GM12864 (cell line): Measurements from ENCODE around the gene SLC13A2.

Experiments used
- DNase-seq: peaks from one replicate; pipeline ENCODE4 v3.0.0-alpha.2; 2011; ENCODE audit warnings: low read depth
- H3K4me3 ChIP-seq: 2 replicates; pipeline ENCODE4 v1.5.1; 2011; ENCODE audit warnings: mild to moderate bottlenecking, low read depth, low read length, control low read depth
- TF ChIP-seq, protein P1 (sequence below): IDR thresholded peaks from 2 replicates; pipeline ENCODE4 v1.5.1; 2011; ENCODE audit warnings: low read depth, mild to moderate bottlenecking, moderate library complexity, low read length, control low read depth, inconsistent platforms; ENCODE audit errors: missing control alignments

SLC13A2 gene

DNA sequence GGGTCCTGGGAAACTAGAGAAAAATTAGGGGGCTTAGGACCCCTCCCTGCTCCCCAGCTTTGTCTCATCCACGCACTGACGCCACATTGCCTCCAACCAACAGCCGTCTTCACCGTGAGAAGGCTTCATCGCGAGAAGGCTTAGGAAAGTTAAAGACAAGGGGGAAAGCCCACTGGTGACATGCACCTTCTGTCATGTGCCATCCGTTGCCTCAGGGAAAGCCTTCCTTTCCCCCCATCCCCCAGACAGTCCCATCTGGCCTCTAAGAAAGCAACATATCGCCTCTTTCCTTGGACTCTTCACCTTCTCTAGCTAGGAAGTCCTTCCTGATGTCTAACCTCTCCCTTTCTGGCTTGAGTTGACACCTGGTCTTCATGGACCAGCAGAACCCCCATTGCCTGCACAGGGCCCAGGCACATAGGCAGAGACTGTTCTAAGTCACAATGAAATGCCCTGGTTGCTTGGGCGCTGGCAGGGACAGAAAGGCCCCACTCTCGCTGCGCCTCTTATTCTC lies 34.8 kb downstream of the SLC13A2 start:
- TF ChIP-seq, protein P1, sequence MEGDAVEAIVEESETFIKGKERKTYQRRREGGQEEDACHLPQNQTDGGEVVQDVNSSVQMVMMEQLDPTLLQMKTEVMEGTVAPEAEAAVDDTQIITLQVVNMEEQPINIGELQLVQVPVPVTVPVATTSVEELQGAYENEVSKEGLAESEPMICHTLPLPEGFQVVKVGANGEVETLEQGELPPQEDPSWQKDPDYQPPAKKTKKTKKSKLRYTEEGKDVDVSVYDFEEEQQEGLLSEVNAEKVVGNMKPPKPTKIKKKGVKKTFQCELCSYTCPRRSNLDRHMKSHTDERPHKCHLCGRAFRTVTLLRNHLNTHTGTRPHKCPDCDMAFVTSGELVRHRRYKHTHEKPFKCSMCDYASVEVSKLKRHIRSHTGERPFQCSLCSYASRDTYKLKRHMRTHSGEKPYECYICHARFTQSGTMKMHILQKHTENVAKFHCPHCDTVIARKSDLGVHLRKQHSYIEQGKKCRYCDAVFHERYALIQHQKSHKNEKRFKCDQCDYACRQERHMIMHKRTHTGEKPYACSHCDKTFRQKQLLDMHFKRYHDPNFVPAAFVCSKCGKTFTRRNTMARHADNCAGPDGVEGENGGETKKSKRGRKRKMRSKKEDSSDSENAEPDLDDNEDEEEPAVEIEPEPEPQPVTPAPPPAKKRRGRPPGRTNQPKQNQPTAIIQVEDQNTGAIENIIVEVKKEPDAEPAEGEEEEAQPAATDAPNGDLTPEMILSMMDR, result no peak
- H3K4me3 ChIP-seq, result no peak overlapping the region
- no peak for DNase-seq

DNA sequence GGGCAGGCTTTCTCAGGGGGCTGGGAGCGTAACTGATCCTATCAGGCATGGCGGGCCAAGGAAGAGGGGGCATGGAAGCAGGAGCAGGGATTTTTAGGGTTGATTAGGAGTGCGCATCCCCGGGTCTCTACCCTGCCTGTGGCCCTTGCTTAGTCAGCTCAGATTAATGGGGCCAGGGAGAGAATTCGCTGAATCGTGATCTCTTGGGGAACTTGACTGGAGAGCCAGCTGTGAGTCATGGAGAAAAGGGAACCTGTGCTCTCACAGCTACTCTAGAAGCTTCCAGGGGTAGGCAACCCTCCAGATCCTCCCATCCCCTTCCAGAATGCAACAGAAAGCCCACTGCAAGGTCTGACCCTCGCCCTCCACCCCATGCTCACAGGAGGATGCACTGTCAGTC lies 36.3 kb downstream of the SLC13A2 start:
- TF ChIP-seq, protein P1, result no peak
- no peak for DNase-seq
- no peak overlapping the region for H3K4me3 ChIP-seq

DNA sequence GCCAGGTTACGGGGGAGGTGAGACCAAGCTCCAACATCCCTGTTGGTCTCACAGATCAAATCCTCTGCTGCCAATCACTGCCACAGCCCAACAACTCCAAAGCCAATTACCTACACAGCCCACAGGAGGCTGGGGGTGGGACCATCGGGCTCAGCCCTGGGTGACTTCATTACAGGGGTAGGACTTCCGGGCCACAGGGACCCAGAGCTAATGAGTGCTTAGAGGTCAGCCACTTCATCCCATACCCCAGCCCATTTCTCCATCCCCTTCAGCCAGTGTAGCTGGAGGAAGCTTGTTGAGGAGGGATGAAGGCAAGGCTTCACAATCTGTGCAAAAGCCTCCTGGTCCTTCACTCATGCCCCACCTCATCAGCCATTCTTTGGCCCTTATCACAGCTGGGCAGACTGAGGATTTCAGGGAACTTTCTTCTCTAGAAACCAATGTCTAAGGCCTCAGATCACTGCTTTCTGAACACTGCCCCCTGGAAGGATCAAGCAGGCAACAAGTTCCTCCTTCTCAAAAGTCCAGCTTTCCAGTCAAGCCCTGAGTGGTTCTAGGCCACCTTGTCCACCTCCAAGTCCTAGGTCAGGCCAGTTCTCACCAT lies 38.5 kb downstream of the SLC13A2 start:
- H3K4me3 ChIP-seq, result no peak overlapping the region
- no peak for DNase-seq
- TF ChIP-seq, protein P1, result no peak

DNA sequence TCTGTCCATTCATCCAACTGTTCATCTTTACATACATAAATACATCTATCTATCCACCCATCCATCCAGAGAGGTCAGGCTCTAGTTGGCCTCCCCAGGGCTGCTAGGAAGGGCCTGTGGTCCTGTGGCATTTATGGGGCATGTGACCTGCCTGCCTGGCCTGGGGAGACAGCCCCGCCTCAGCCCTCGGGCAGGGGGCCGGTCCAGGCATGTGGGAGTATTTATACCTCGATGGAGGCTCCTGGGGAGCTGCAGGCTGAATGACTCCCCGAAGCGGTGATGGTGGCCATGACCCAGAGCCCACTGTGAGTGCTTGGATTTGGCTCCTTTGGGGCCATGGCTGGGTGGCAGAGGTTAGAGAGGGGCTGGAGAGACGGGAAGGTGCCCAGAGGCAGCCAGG lies 40.0 kb downstream of the SLC13A2 start:
- no peak for DNase-seq
- TF ChIP-seq, protein P1, result no peak
- H3K4me3 ChIP-seq, result no peak overlapping the region

DNA sequence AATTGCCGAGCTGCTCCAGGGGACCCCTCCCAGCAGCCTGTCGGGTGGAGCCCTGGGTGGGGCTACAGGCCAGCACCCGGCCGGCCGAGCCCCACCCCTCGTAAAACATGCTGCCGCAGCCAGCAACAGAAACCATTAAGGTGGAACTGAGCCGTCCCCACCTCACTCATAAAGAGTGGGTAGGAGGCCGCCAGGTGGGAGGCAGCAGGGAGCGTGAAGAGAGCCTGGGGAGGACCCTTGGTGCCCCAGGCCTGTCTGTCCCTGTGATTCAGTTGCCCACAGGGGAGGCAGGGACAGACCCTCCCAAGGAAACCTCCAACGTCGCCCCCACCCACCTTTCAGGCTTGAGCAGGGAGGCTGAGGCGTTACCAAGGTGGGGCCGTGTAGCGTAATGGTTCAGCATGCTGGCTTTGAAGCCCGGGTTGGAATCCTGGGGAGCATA lies 41.1 kb downstream of the SLC13A2 start:
- no peak for DNase-seq
- TF ChIP-seq, protein P1, result no peak
- H3K4me3 ChIP-seq, result no peak overlapping the region

DNA sequence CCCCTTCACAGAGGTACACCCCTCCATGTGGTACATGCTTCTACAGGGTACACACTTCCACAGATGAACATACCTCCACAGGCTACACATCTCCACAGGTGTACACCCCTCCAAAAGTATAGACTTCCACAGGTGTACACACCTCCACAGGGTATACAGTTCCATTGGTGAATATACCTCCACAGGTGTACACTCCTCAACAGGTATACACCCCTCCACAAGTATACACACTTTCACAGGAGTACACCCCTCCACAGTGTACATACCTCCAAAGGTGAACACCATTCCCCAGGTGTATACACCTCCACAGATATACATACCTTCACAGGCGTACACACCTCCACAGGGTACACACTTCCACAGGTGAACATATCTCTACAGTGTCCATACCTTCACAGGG lies 42.1 kb downstream of the SLC13A2 start:
- TF ChIP-seq, protein P1, result no peak
- no peak for DNase-seq
- no peak overlapping the region for H3K4me3 ChIP-seq

DNA sequence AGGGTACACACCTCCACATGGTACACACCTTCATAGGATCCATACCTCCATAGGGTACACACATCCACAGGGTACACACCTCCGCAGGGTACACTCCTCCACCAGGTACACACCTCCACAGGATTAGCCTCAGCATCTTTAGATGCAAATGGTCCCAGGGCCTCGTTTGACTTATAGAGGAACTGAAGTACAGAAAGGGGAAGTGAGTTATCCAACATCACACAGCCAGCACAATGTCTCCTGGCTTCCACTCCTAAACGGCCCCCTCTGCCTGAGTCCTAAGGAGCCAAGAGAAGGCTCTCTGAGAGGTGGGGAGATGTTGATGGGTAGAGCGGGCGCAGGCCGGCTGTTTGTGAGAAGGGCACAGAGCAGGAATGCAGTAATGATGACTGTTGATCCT lies 44.7 kb downstream of the SLC13A2 start:
- TF ChIP-seq, protein P1, result no peak
- peak; percentile 18 for DNase-seq
- no peak overlapping the region for H3K4me3 ChIP-seq
